Ascending aorta (tissue), 2 donors: Measurements from ENCODE around the gene SAT1. TPM values are rescaled to one million over a fixed set of nuclear protein-coding genes. Genes with fewer than 3 reads are reported as not detected.
A peak's percentile ranks its signal among the peaks of the same experiment; 100 is the strongest.

Experiments
- DNase-seq, 2 donors: peaks; one replicate each; pipeline ENCODE4 v3.0.0-alpha.2; 2019; ENCODE audit warnings: low spot score in 2 of 2
- H3K27ac ChIP-seq, 2 donors: fragments of 200-600 bp; sonication (generic); one replicate each; pipeline ENCODE4 v1.5.1; 2016 to 2017; ENCODE audit warnings: mild to moderate bottlenecking in 1 of 2
- H3K27me3 ChIP-seq: fragments of 200-600 bp; sonication (generic); one replicate; pipeline ENCODE4 v1.5.1; 2017
- H3K36me3 ChIP-seq, 2 donors: fragments of 200-600 bp; sonication (generic); one replicate each; pipeline ENCODE4 v1.5.1; 2016
- H3K4me1 ChIP-seq, 2 donors: fragments of 200-600 bp; sonication (generic); one replicate each; pipeline ENCODE4 v1.5.1; 2016 to 2017; ENCODE audit warnings: mild to moderate bottlenecking in 1 of 2
- H3K4me3 ChIP-seq, 2 donors: fragments of 200-600 bp; sonication (generic); one replicate each; pipeline ENCODE4 v1.5.1; 2016 to 2017; ENCODE audit warnings: mild to moderate bottlenecking in 1 of 2
- H3K9me3 ChIP-seq, 2 donors: fragments of 200-600 bp; sonication (generic); one replicate each; pipeline ENCODE4 v1.5.1; 2016
- CTCF ChIP-seq, 3 experiments: fragments of 200-600 bp in 2 of 3; fragments of 450-650 bp in 1 of 3; sonication (generic) in 2 of 3; IDR thresholded peaks; one replicate each; pipeline ENCODE4 v1.5.1; 2016 to 2019; ENCODE audit warnings: antibody characterized with exemption in 3 of 3, mild to moderate bottlenecking in 1 of 3, moderate library complexity in 1 of 3
- intact Hi-C: fragments of 100-400 bp; cut with DNase I; formaldehyde crosslinking; loops from one replicate; pipeline ENCODE4 v1.15.1; 2023
- total RNA-seq: library from RNA; depleted of rRNA; stranded (reverse); fragments of >200 nt; gene quantifications from one replicate; pipeline ENCODE4 v1.1.0, GENCODE V29; 2016

The SAT1 gene
- total RNA-seq, 1 donor from 2014 or later: 349 TPM

DNA sequence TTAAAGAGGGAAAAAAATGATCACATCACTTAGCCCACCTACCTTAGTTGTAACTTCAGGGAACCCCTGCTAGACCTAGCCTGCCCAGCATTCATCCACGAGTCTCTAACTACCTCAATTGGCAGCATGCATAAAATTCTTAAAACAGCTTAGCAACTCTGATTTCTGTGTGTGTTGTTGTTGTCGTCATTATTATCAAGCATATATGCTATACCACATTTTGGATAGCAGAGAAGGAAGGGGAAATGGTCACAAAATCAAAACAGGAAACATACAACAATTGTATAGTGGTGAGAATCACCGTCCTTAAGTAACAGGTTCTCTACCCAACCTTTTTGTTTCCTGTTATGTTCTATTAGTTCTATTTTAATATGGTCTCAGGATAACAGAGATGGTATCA lies 37.2 kb upstream of the SAT1 start:
- intact Hi-C loops: loop anchor here (10.0 kb wide), 1 partner anchor 279 kb away; the partner anchor contains the start of gene KLHL15
- DNase-seq: no peak
- H3K4me3 ChIP-seq: no peak overlapping the region

GRCh38 chrX:23749129-23749528 lies 33.8 kb upstream of the SAT1 start:
- no peaks in the 10 kb centered on the region for H3K4me1 ChIP-seq
- intact Hi-C loops: loop anchor here (10.0 kb wide), 1 partner anchor 276 kb away; the partner anchor contains the start of gene KLHL15
- DNase-seq: no peak
- no peak overlapping the region for H3K4me3 ChIP-seq
- no peak overlapping the region for H3K27ac ChIP-seq
- H3K9me3 ChIP-seq: no peaks in the 10 kb centered on the region
- no peak for TF ChIP-seq CTCF (IDR thresholded peaks at IDR 0.05)
- H3K36me3 ChIP-seq: no peaks in the 10 kb centered on the region
- no peaks in the 10 kb centered on the region for H3K27me3 ChIP-seq

More for the DNA sequence above, 37.2 kb upstream of the SAT1 start:
- Histone ChIP-seq H3K27ac (no peak overlapping the region), H3K36me3 (no peaks in the 10 kb centered on the region), H3K4me1 (no peaks in the 10 kb centered on the region), H3K27me3 (no peaks in the 10 kb centered on the region), H3K9me3 (no peaks in the 10 kb centered on the region)
- TF ChIP-seq CTCF (IDR thresholded peaks at IDR 0.05): no peak

DNA sequence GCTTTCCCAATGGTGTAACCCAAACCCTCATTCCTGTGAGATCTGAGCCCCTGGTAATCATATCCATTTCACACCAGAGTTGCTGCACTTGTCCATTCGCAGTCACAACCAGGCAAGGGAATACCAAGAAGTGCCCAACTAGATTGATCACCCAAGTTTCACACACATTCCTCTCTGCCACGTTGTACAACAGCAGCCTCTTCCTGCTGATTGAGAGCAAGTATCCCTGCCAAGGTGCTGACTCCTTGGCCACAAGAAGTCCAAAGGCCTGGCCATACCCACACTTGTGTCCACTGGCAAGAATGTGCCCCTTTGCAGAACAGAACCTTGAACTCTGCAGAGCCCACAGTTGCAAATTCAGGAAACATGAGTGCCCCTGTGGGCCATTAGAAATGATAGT lies 33.4 kb upstream of the SAT1 start:
- DNase-seq: no peak
- no peak overlapping the region for H3K4me3 ChIP-seq
- TF ChIP-seq CTCF (IDR thresholded peaks at IDR 0.05): no peak
- intact Hi-C loops: loop anchor here (10.0 kb wide), 1 partner anchor 275 kb away; the partner anchor contains the start of gene KLHL15
- H3K36me3 ChIP-seq: no peaks in the 10 kb centered on the region
- H3K9me3 ChIP-seq: no peaks in the 10 kb centered on the region
- no peaks in the 10 kb centered on the region for H3K4me1 ChIP-seq
- H3K27ac ChIP-seq: no peak overlapping the region
- no peaks in the 10 kb centered on the region for H3K27me3 ChIP-seq

DNA sequence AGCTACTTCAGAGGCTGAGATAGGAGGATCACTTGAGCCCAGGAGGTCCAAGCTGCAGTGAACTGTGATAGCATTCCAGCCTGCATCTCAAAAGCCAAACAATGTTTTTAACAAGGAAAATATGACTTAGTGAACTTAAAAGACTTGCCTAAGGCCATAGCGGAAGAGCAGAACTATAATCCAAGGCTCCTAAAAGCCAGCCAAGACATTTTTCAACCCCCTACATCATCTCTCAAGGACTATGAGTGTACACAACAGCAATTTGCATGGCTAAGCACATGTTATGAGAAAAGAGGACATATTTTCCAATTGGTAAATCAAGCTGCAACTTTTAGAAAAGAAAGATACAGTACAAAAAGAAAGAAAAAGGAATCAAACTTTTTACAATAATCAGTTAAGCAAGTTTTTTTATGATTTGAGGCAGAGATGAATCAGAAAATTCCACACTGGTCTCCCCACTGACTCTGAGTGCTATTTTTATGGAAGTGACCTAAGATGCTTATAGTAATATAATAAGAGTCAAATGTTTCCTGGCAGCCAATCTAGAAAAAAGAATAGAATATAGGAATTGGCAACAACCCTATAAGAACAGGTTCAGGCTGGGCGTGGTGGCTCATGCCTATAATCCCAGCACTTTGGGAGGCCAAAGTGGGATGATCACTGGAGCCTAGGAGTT lies 30.1 kb upstream of the SAT1 start:
- DNase-seq: no peak
- Histone ChIP-seq H3K4me1 (no peaks in the 10 kb centered on the region), H3K4me3 (no peak overlapping the region), H3K27ac (peak overlapping the region; percentile 62 to 79), H3K27me3 (no peaks in the 10 kb centered on the region), H3K36me3 (no peaks in the 10 kb centered on the region), H3K9me3 (no peaks in the 10 kb centered on the region)
- TF ChIP-seq CTCF (IDR thresholded peaks at IDR 0.05): no peak
- intact Hi-C loops: no loop called here

- no peaks in the 10 kb centered on the region for H3K27me3 ChIP-seq
- no peak overlapping the region for H3K4me3 ChIP-seq
- no peaks in the 10 kb centered on the region for H3K9me3 ChIP-seq
- H3K4me1 ChIP-seq: no peaks in the 10 kb centered on the region
- H3K36me3 ChIP-seq: no peaks in the 10 kb centered on the region
- no peak for DNase-seq
- H3K27ac ChIP-seq: no peak overlapping the region
- intact Hi-C loops: no loop called here
- TF ChIP-seq CTCF (IDR thresholded peaks at IDR 0.05): no peak
Measured at GRCh38 chrX:23754664-23755063, 28.3 kb upstream of the SAT1 start.
